Pancreas (tissue), 10 donors: ENCODE data around the gene FAM117A. TPM values are rescaled to one million over a fixed set of nuclear protein-coding genes. Genes with fewer than 3 reads are reported as not detected.

ENCODE experiments used
- ATAC-seq, 4 donors: fragments of 200-7000 bp; cut with Tn5 transposase; one replicate each; pipeline versions ENCODE4 v1.8.0 to v1.9.1; 2020; ENCODE audit warnings: mild to moderate bottlenecking in 4 of 4, moderate library complexity in 4 of 4
- DNase-seq, 6 donors: peaks; one replicate each; pipeline ENCODE4 v3.0.0-alpha.2; 2020
- FAIRE-seq: peaks from 2 replicates; lab custom pipeline; 2012; peaks lifted over from hg19 to GRCh38; lab: Jason Lieb, UNC
- H3K27ac ChIP-seq, 4 donors: fragments of 200-600 bp; sonication (generic); 1 replicate in 3 of 4; 2 replicates in 1 of 4; pipeline versions ENCODE4 v1.5.0 to v1.8.0; 2020
- H3K27me3 ChIP-seq, 4 donors: fragments of 200-600 bp; one replicate each; pipeline ENCODE4 v1.8.0; 2021
- H3K36me3 ChIP-seq, 3 donors: fragments of 200-600 bp; sonication (generic) in 1 of 3; one replicate each; pipeline versions ENCODE4 v1.5.0 to v1.8.0; 2020 to 2021
- H3K4me1 ChIP-seq, 3 donors: fragments of 200-600 bp; one replicate each; pipeline ENCODE4 v1.8.0; 2021
- H3K4me3 ChIP-seq, 4 donors: fragments of 200-600 bp; sonication (generic) in 2 of 4; one replicate each; pipeline versions ENCODE4 v1.5.0 to v1.8.0; 2020 to 2021
- H3K9me3 ChIP-seq, 4 donors: fragments of 200-600 bp; one replicate each; pipeline ENCODE4 v1.8.0; 2021
- CTCF ChIP-seq, 4 donors: fragments of 200-600 bp; sonication (generic) in 3 of 4; IDR thresholded peaks; one replicate each; pipeline versions ENCODE4 v1.5.0 to v1.8.0; 2021; ENCODE audit warnings: antibody characterized with exemption in 4 of 4
- WGBS, 2 donors: extraction: QIAGEN DNeasy Blood & Tissue Kit; methylation state at CpG; one replicate each; pipeline ENCODE4 v1.1.7; 2013; 5-methylcytosine and 5-hydroxymethylcytosine counted together
- intact Hi-C, 3 donors: fragments of 100-400 bp; cut with DNase I; formaldehyde crosslinking; loops; one replicate each; pipeline versions ENCODE4 v1.11.1 to v1.14.2; 2022
- polyA plus RNA-seq, 2 donors: library from polyadenylated mRNA; stranded (reverse); fragments of 200-250 nt; gene quantifications; one replicate each; pipeline ENCODE4 v1.2.3, GENCODE V29; 2013
- total RNA-seq, 6 donors: library from RNA; stranded (reverse); fragmentation: NEBNext Ultra II Directional in 4 of 6; extraction: Animal tissue kit (Norgen Biotek cat#: 25700) in 4 of 6; gene quantifications; one replicate each; pipeline versions ENCODE4 v1.2.1 to v1.2.4, GENCODE V29; 2021 to 2023
- donor health status: healthy with polysubstance abuse.
- donor health status: DM: no; HTN: no; CAD: no; lungs with moderate emphysema.
- donor health status: DM: no; HTN: no; CAD: no.
- donor health status: control.
- donor health status: control.
- donor health status: Bipolar disorder and iron deficiency.
- donor health status: DM: yes; HTN: yes; CAD: no.
- donor health status: DM: no; HTN: no; CAD: no.
- donor health status: DM: no; HTN: no; CAD: no.
- donor health status: DM: yes; HTN: yes; CAD: no.

FAM117A gene
- total and polyA plus RNA-seq, 8 donors: 5.3 to 14.8 (median 8.5) TPM

- FAIRE-seq (no peak), ATAC-seq (no peak), DNase-seq (no peak)
- Histone ChIP-seq H3K27ac (no peak overlapping the region), H3K4me3 (no peak overlapping the region), H3K36me3 (no peaks in the 10 kb centered on the region), H3K4me1 (peaks cover 0 to 18% (median 15%) of the 10 kb centered on the region in 3 donors), H3K9me3 (no peaks in the 10 kb centered on the region), H3K27me3 (no peaks in the 10 kb centered on the region)
- TF ChIP-seq CTCF (IDR thresholded peaks at IDR 0.05): no peak
- 66 to 67% methylated on average over 1 of the region's 1 CpG for WGBS, 2 donors
- intact Hi-C loops: no loop called here
These were observed 18.5 kb downstream of the FAM117A start for GRCh38 chr17:49745175-49746139.

GRCh38 chr17:49742166-49742638 lies 21.7 kb downstream of the FAM117A start:
- intact Hi-C loops: no loop called here
- DNase-seq: no peak
- TF ChIP-seq CTCF (IDR thresholded peaks at IDR 0.05): no peak
- ATAC-seq: no peak
- no peak overlapping the region for H3K27ac ChIP-seq
- H3K36me3 ChIP-seq: no peaks in the 10 kb centered on the region
- H3K9me3 ChIP-seq: no peaks in the 10 kb centered on the region
- no peak for FAIRE-seq
- H3K27me3 ChIP-seq: no peaks in the 10 kb centered on the region
- no peak overlapping the region for H3K4me3 ChIP-seq
- peaks cover 0 to 33% (median 15%) of the 10 kb centered on the region in 3 donors for H3K4me1 ChIP-seq
- WGBS, 2 donors: 84 to 86% methylated on average over 1 of the region's 1 CpG

- no peak for DNase-seq
- intact Hi-C loops: no loop called here
- 83 to 84% methylated on average over 3 of the region's 3 CpGs for WGBS, 2 donors
- H3K27ac ChIP-seq: peak overlapping the region in 1 of 4 donors; percentile 17
- H3K9me3 ChIP-seq: no peaks in the 10 kb centered on the region
- H3K4me1 ChIP-seq: peaks cover 0 to 33% (median 15%) of the 10 kb centered on the region in 3 donors
- no peak for TF ChIP-seq CTCF (IDR thresholded peaks at IDR 0.05)
- ATAC-seq: no peak
- FAIRE-seq: no peak
- no peaks in the 10 kb centered on the region for H3K36me3 ChIP-seq
- H3K27me3 ChIP-seq: no peaks in the 10 kb centered on the region
- H3K4me3 ChIP-seq: no peak overlapping the region
These were observed 22.2 kb downstream of the FAM117A start for GRCh38 chr17:49741692-49742076.

- intact Hi-C loops: no loop called here
- TF ChIP-seq CTCF (IDR thresholded peaks at IDR 0.05): no peak
- WGBS, 2 donors: 68 to 70% methylated on average over 5 of the region's 5 CpGs
- ATAC-seq (peak; percentile 27 to 60 (median 50)), FAIRE-seq (no peak), DNase-seq (no peak)
- H3K36me3 ChIP-seq: no peaks in the 10 kb centered on the region
- H3K4me3 ChIP-seq: no peak overlapping the region
- peaks cover 0 to 33% (median 15%) of the 10 kb centered on the region in 3 donors for H3K4me1 ChIP-seq
- no peaks in the 10 kb centered on the region for H3K9me3 ChIP-seq
- H3K27ac ChIP-seq: peak overlapping the region in 1 of 4 donors; percentile 17
- no peaks in the 10 kb centered on the region for H3K27me3 ChIP-seq
These were observed 22.8 kb downstream of the FAM117A start for GRCh38 chr17:49741009-49741691.
